8988T (cell line): Measurements from ENCODE around the gene RPL36.
A peak's percentile ranks its signal among the peaks of the same experiment; 100 is the strongest.

Source experiments
- DNase-seq: peaks from one replicate; pipeline ENCODE4 v3.0.0; 2011

The RPL36 gene

DNA sequence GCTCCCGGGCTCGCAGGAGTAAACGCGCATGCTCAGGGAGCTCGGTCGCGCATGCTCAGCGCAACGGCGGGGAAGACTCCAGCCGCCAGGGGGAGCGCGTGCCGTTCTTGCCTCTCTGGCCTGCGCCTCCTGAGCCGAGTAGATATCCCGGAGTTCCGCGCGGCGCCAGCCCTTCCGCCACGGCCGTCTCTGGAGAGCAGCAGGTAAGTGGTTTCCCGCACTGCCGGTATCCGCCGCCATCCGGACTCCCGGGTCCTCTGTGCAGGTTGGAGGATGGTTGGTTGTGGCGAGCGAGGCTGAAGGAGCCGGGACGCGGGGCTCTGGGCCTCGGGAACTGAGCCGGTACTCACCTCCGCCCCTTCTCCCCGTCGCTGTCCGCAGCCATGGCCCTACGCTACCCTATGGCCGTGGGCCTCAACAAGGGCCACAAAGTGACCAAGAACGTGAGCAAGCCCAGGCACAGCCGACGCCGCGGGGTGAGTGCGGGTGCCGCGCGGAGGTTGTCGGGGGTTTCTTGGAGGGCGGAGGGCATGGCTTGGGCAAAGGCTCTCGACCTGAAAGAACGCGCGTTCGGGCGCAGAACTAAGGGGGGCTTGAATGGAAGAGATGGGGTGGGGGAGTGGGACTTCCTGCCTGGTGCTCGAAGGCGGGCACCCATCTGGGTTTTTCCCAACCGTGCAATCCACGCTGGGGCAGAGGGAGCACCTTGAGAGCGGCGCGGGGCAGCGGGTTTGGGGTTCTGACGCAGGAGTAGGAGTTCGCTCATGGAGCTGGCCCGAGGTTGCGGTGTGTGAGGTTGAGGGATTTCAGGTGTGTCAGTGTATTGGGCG, at the start of gene RPL36:
Gene RPL36 (plus strand): TSS at position 171 of the 830 bp plus-strand sequence. CDS start 213 bp downstream, at position 384.
- DNase-seq: peak; percentile 95

DNA sequence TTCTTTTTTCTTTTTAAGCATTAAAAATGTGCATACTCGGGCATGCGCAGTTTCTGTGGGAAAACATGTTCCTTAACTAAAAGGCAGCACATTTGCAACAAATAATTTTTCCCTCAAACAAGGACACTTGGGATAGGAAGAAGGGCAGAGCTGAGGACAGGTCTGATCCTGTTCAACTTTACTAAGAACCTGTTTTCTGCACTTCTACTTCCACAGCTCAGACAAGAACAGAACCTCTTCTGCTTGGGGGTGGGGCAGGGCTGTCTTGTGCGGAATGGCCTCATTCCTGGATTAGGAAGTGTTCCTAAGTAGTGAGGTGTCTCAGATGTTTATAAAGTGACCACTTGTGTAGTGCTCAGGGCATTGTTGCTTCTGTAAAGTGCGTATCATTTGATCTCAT, 48.9 kb upstream of the RPL36 start:
- no peak for DNase-seq

GRCh38 chr19:5642204-5642603, 47.9 kb upstream of the RPL36 start:
- DNase-seq: no peak

GRCh38 chr19:5643060-5643459, 47.0 kb upstream of the RPL36 start:
- no peak for DNase-seq

DNA sequence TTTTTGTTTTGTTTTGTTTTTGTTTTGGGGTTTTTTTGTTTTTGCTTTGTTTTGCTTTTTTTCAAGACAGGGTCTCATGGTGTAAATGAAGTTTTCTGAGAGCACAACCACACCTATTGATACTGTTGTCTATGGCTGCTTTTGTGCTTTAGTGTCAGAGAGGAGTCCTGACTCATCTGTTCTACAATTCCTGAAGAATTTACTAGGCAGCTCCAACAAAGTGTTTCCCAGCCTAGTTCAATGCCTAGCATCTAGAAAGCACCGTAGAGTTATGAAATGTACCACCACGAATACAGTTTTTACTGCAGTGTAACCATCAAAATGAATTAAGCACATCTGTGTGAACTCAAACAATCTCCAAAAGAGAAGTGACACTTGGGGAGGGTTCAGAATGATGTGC, 46.1 kb upstream of the RPL36 start:
- DNase-seq: no peak

DNA sequence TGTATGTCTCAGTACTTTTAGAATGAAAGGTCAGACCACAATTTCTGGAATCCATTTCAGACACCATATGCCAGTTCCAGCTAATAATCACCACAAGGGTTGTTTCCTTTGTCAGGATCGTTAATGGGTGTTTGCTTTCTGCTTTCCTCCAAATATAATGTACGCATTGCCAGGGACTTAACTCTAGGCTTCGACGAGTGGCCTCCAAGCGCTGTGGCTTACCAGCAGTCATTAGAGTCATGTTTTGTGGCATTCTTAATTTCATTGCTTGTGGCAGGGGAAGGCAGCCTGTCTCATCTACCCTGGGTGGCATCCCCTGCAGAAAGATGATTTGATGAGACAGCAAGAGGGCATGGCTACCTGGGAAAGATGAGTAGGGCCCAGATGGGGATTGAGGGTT, 44.7 kb upstream of the RPL36 start:
- no peak for DNase-seq

GRCh38 chr19:5646703-5647102, 43.4 kb upstream of the RPL36 start:
- no peak for DNase-seq

DNA sequence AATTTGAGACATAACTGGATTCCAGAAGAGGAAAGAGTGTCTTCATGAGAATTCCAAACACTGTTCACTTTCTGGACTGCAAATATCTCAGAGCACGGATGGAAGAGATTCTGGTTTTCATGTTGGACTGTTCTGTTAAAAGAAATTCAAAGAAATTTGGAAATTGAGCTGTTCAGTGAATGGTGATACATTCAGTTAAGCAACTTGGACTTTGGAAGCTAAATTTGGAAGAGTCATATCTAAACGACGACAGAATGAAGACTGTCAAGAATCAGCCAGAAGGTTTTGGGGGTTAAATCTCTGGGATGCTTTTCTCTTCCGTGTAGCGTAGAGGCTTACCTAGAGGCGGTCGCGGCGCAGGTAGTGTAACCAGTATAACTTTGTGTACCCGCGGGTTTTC, 41.6 kb upstream of the RPL36 start:
- no peak for DNase-seq

DNA sequence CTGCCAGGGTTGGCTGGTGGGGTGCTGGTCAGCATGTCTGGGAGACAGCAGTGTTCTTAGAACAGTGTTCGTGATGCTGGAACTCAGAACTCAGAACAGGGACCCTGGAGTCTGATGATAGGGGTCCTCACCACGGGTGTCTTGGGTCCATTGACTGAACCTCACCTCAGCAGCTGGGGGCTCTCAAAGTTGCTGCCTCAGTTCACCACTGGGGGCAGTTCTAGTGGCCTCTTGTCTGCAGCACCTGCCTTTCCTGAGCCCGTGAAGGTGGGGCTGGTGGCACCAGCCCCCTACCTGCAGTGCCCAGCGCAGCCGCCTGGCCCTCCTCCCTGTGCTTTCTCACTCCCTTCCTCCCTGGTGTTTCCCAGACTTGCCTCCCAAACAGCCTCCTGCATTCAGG, 38.7 kb upstream of the RPL36 start:
- DNase-seq: no peak

DNA sequence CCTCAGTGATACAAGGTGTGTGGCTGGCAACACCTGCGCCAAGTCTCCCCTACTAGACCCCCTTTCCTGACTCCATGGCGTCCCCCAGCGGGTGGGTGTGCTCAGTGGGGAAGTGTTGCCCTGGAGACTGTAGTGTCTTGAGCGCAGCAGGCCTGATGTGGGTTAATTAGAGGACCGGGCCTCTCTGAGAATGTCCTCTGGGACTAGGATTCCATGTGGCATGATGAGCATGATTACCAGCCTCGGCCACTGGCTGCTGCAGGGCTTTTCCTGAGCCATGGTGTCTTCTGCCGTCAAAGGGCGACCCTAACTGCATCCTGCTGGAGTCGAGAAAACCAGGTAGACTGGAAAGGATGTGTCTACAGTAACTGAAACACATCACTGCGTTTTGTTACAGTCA, 37.8 kb upstream of the RPL36 start:
- DNase-seq: no peak

DNA sequence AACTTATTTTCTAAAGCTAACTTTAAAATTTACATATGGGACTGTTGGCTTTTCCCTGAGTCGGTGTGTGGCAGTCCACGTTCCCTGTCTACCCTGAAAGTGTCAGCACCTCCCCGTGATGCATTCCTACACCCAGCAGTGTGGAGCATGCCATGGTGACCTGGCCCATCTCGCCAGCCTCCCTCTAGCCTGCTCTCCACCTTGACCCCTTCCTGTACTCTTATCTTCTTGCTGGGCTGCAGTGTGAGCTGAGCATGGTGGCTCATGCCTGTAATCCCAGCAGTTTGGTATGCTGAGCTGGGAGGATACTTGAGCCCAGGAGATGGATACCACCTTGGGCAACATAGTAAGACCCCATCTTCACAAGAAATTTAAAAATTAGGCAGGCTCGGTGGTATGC, 35.2 kb upstream of the RPL36 start:
- no peak for DNase-seq

- DNase-seq: no peak
Measured at GRCh38 chr19:5655412-5655811, 34.7 kb upstream of the RPL36 start.

GRCh38 chr19:5661483-5661882, 28.6 kb upstream of the RPL36 start:
- DNase-seq: no peak

- DNase-seq: no peak
Measured at GRCh38 chr19:5663904-5664303, 26.2 kb upstream of the RPL36 start.

GRCh38 chr19:5664515-5664914, 25.6 kb upstream of the RPL36 start:
- DNase-seq: no peak

GRCh38 chr19:5665781-5666513, 24.1 kb upstream of the RPL36 start:
- no peak for DNase-seq

DNA sequence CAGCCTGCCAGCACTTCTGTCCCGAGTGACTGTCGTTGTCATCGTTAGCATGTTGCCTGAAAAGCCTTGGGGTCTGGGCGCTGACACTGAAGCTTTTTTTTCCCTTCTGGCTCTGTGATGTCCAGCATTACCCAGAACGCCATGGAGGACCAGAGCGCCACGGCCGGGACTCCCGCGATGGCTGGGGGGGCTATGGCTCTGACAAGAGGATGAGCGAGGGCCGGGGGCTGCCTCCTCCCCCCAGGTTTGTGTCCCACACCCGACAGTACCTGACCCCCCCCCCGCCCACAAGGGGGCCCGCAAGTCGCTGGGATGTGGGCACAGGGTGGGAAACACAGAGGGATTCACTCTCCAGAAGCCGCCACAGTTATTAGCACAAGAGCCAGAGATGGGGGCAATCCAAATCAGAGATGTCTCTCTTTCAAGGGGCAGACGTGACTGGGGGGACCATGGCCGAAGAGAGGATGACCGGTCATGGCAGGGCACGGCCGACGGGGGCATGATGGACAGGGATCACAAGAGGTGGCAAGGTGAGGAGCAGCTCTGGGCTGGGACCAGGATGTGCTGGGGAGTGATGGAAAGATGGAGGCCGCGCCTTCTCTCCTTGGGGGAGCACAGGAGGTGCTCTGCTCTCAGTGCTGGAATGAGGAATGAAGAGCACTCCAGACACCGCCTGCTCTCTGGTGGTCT, 23.0 kb upstream of the RPL36 start:
- no peak for DNase-seq

DNA sequence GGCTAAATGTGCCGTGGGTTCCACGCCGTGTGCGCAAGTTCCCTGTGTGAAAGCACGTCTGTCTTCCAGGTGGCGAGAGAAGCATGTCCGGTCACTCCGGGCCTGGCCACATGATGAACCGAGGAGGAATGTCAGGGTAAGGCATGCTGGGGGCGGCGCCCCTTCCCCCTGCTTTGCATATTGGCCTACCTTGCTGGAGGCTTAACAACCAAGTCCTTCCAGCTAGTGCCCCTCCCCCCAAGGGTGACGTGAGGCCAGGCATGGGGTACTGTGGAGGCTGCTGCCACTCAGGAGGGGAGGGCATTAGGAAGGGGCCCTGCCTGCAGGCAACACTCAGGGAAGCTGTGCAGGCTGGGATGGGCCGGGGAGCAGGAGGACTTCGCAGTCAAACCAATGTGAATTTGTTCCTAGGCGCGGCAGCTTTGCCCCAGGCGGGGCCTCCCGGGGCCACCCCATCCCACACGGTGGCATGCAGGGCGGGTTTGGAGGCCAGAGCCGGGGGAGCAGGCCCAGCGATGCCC, 22.3 kb upstream of the RPL36 start:
- DNase-seq: no peak

- no peak for DNase-seq
Measured at GRCh38 chr19:5669212-5669611, 20.9 kb upstream of the RPL36 start.

DNA sequence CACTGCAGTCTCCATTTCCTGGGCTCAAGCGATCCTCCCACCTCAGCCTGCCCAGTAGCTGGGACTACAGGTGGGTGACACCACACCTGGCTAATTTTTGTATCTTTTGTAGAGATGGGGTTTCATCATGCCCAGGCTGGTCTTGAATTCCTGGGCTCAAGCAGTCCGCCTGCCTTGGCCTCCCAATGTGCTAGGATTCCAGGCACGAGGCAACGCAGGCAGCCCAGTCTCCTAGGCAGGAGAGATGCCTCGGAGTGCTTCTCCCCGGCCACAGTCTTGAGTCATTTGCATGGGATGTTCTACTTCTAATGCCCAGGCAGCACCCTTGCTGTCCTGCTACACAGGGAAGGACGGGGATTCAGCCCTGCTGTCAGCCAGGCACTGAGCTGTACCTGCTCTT, 18.5 kb upstream of the RPL36 start:
- no peak for DNase-seq

- DNase-seq: no peak
Measured at GRCh38 chr19:5672708-5673459, 17.2 kb upstream of the RPL36 start.

DNA sequence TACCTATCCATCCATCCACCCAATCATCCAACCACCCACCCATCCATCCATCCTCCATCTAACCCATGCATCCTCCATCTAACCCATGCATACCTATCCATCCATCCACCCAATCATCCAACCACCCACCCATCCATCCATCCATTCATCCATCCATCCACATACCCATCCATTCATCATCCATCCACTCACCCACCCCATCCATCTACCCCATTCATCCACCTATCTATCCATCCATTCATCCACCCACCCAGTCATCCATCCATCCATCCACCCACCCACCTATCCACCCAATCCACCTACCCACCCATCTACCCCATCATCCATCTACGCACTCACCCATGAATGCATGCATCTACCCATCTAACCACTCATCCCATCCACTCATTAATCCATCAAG, 16.3 kb upstream of the RPL36 start:
- no peak for DNase-seq

DNA sequence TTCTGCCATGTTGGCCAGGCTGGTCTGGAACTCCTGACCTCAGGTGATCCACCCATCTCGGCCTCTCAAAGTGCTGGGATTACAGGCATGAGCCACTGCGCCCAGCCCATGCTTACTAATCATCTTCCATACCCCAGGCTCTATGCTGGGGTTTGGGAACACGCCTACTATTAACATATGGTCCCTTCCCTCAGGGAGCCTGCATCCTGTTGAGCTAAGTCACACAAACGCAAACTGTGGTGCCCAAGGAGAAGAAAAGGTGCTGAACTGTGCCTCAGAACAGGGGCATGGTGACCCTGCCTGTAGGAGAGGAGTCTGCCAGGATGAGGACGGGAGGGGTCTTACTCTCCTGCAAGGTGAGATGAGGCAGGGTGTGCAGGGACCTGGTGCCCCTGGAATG, 15.4 kb upstream of the RPL36 start:
- DNase-seq: no peak
